Islet of Langerhans (tissue), 1 donor: Measurements from ENCODE around the gene SLC19A1.

ENCODE experiments used
- FAIRE-seq: peaks from one replicate; lab custom pipeline; 2011; peaks lifted over from hg19 to GRCh38; lab: Jason Lieb, UNC

Gene SLC19A1

GRCh38 chr21:45558044-45558721, 15.9 kb upstream of the SLC19A1 start:
- no peak for FAIRE-seq

GRCh38 chr21:45557616-45558043, 15.4 kb upstream of the SLC19A1 start:
- no peak for FAIRE-seq

GRCh38 chr21:45556645-45557615, 14.7 kb upstream of the SLC19A1 start:
- FAIRE-seq, result no peak

GRCh38 chr21:45556302-45556644, 14.0 kb upstream of the SLC19A1 start:
- FAIRE-seq, result no peak

- no peak for FAIRE-seq
Measured at GRCh38 chr21:45555557-45556301, 13.5 kb upstream of the SLC19A1 start.

- FAIRE-seq, result no peak
Measured at GRCh38 chr21:45555251-45555556, 13.0 kb upstream of the SLC19A1 start.

- no peak for FAIRE-seq
Measured at GRCh38 chr21:45554477-45555175, 12.4 kb upstream of the SLC19A1 start.

GRCh38 chr21:45552696-45553391, 10.6 kb upstream of the SLC19A1 start:
- no peak for FAIRE-seq

GRCh38 chr21:45551783-45552695, 9.8 kb upstream of the SLC19A1 start:
- no peak for FAIRE-seq

- FAIRE-seq, result peak; percentile 33
Measured at GRCh38 chr21:45551316-45551715, 9.1 kb upstream of the SLC19A1 start.

- no peak for FAIRE-seq
Measured at GRCh38 chr21:45550522-45551210, 8.4 kb upstream of the SLC19A1 start.

- no peak for FAIRE-seq
Measured at GRCh38 chr21:45549626-45550463, 7.6 kb upstream of the SLC19A1 start.

- FAIRE-seq, result no peak
Measured at GRCh38 chr21:45548711-45549491, 6.7 kb upstream of the SLC19A1 start.

- no peak for FAIRE-seq
Measured at GRCh38 chr21:45547545-45547900, 5.3 kb upstream of the SLC19A1 start.

GRCh38 chr21:45546636-45547544, 4.7 kb upstream of the SLC19A1 start:
- FAIRE-seq, result no peak

GRCh38 chr21:45545691-45546531, 3.7 kb upstream of the SLC19A1 start:
- FAIRE-seq, result no peak
